Psoas muscle (tissue), 8 donors: ENCODE data around the gene NAP1L1. TPM values are rescaled to one million over a fixed set of nuclear protein-coding genes. Genes with fewer than 3 reads are reported as not detected.

Experiments used
- ATAC-seq, 4 donors: fragments of 200-7000 bp; cut with Tn5 transposase; one replicate each; pipeline ENCODE4 v1.9.1; 2020; ENCODE audit warnings: moderate library complexity in 3 of 4, mild to moderate bottlenecking in 2 of 4
- DNase-seq, 2 donors: peaks; one replicate each; pipeline ENCODE4 v3.0.0-alpha.2; 2020
- H3K27ac ChIP-seq: fragments of 200-600 bp; one replicate; pipeline ENCODE4 v1.8.0; 2022
- H3K27me3 ChIP-seq, 3 donors: fragments of 200-600 bp in 1 of 3; one replicate each; pipeline versions ENCODE4 v1.6.1 to v1.8.0; 2013 to 2022; ENCODE audit warnings: low read length in 2 of 3, mild to moderate bottlenecking in 2 of 3, moderate library complexity in 1 of 3; ENCODE audit not compliant: insufficient read depth in 3 of 3
- H3K36me3 ChIP-seq, 2 donors: fragments of 200-600 bp in 1 of 2; one replicate each; pipeline versions ENCODE4 v1.6.1 to v1.8.0; 2013 to 2022; ENCODE audit warnings: low read depth in 1 of 2, mild to moderate bottlenecking in 1 of 2, moderate library complexity in 1 of 2; ENCODE audit not compliant: insufficient read depth in 1 of 2
- H3K4me1 ChIP-seq: fragments of 200-600 bp; one replicate; pipeline ENCODE4 v1.8.0; 2022
- H3K4me3 ChIP-seq: fragments of 200-600 bp; one replicate; pipeline ENCODE4 v1.8.0; 2022; ENCODE audit warnings: mild to moderate bottlenecking
- H3K9me3 ChIP-seq: fragments of 200-600 bp; one replicate; pipeline ENCODE4 v1.8.0; 2022
- CTCF ChIP-seq: fragments of 200-600 bp; IDR thresholded peaks from one replicate; pipeline ENCODE4 v1.8.0; 2022; ENCODE audit warnings: antibody characterized with exemption
- WGBS, 3 donors: extraction: QIAGEN DNeasy Blood & Tissue Kit; methylation state at CpG; one replicate each; pipeline versions ENCODE4 v1.1.6 to v1.1.7; 2013; 5-methylcytosine and 5-hydroxymethylcytosine counted together
- intact Hi-C, 2 donors: fragments of 100-400 bp; cut with DNase I; formaldehyde crosslinking; loops; one replicate each; pipeline versions ENCODE4 v1.11.0 to v1.14.2; 2022
- long read RNA-seq, 2 donors: library from polyadenylated mRNA; unstranded; transcript quantifications; one replicate each; pipeline ENCODE4 v2.0.0, GENCODE V29; 2021
- polyA plus RNA-seq, 3 donors: library from polyadenylated mRNA; stranded (reverse); fragments of 200-250 nt; gene quantifications; one replicate each; pipeline ENCODE4 v1.2.3, GENCODE V29; 2013
- total RNA-seq, 4 donors: library from RNA; stranded (reverse); fragmentation: NEBNext Ultra II Directional in 2 of 4; extraction: Animal tissue kit (Norgen Biotek cat#: 25700) in 2 of 4; gene quantifications; one replicate each; pipeline versions ENCODE4 v1.2.1 to v1.2.4, GENCODE V29; 2021 to 2023
- donor health status: healthy with polysubstance abuse.
- donor health status: DM: no; HTN: no; CAD: no; lungs with moderate emphysema.
- donor health status: Bipolar disorder and iron deficiency.
- donor health status: healthy.
- donor health status: DM: yes; HTN: yes; CAD: no.
- donor health status: DM: no; HTN: no; CAD: no.
- donor health status: DM: no; HTN: no; CAD: no.
- donor health status: DM: yes; HTN: yes; CAD: no.

The NAP1L1 gene
- total RNA-seq: 100 to 1,000 TPM; 245 to 341 (median 291) TPM
- polyA plus RNA-seq: 100 to 1,000 TPM; 201 to 324 (median 231) TPM
- long read RNA-seq, donor 1, full-length matches to known transcripts: 23 of 67 reads
- long read RNA-seq, donor 1, partial matches to known transcripts: 18 of 67 reads
- long read RNA-seq, donor 1, other reads (novel, unspliced or antisense): 26 of 67 reads
- long read RNA-seq, donor 2, full-length matches to known transcripts: 48 of 130 reads
- long read RNA-seq, donor 2, partial matches to known transcripts: 43 of 130 reads
- long read RNA-seq, donor 2, other reads (novel, unspliced or antisense): 39 of 130 reads

GRCh38 chr12:76083904-76084862 lies at the start of gene NAP1L1:
TSS of gene NAP1L1 (minus strand) at chr12:76084685. CDS start at chr12:76074219, 10,466 bp downstream.
- 0 to 1% (median 1%) methylated on average over 79 to 100 of the region's 100 CpGs for WGBS, 3 donors
- Histone ChIP-seq H3K36me3 (no peaks in the 10 kb centered on the region), H3K27ac (peak within 1 kb of the TSS; percentile 93), H3K9me3 (peaks cover under 1% of the 10 kb centered on the region), H3K4me1 (peaks cover 13% of the 10 kb centered on the region), H3K4me3 (peak within 1 kb of the TSS; percentile 83), H3K27me3 (no peaks in the 10 kb centered on the region)
- TF ChIP-seq CTCF: no peak
- DNase-seq (peak; percentile 97 to 98), ATAC-seq (peak; percentile 95 to 97 (median 95))
- intact Hi-C loops: loop anchor here (2.0 to 10.0 kb wide), 5 partner anchors 37 to 481 kb away; partner anchors contain the start of gene BBS10 (in 2 of the 2)

GRCh38 chr12:76127588-76127987 lies 43.1 kb upstream of the NAP1L1 start:
- 94 to 97% (median 95%) methylated on average over 5 of the region's 5 CpGs for WGBS, 3 donors
- DNase-seq: no peak
- H3K4me1 ChIP-seq: no peaks in the 10 kb centered on the region
- no peak for ATAC-seq
- no peaks in the 10 kb centered on the region for H3K36me3 ChIP-seq
- intact Hi-C loops: no loop called here
- no peak overlapping the region for H3K4me3 ChIP-seq
- TF ChIP-seq CTCF: no peak
- no peak overlapping the region for H3K27ac ChIP-seq
- H3K27me3 ChIP-seq: no peaks in the 10 kb centered on the region
- no peaks in the 10 kb centered on the region for H3K9me3 ChIP-seq

- H3K27me3 ChIP-seq: no peaks in the 10 kb centered on the region
- WGBS, 3 donors: 62 to 66% (median 63%) methylated on average over 5 of the region's 5 CpGs
- no peaks in the 10 kb centered on the region for H3K4me1 ChIP-seq
- ATAC-seq: no peak
- DNase-seq: no peak
- no peak for TF ChIP-seq CTCF
- no peaks in the 10 kb centered on the region for H3K36me3 ChIP-seq
- no peak overlapping the region for H3K4me3 ChIP-seq
- H3K9me3 ChIP-seq: no peaks in the 10 kb centered on the region
- intact Hi-C loops: no loop called here
- H3K27ac ChIP-seq: no peak overlapping the region
These were observed 40.0 kb upstream of the NAP1L1 start for GRCh38 chr12:76124456-76124855.

GRCh38 chr12:76123259-76124212 lies 39.1 kb upstream of the NAP1L1 start:
- no peak overlapping the region for H3K27ac ChIP-seq
- WGBS, 3 donors: 19 to 25% (median 22%) methylated on average over 4 of the region's 4 CpGs
- no peaks in the 10 kb centered on the region for H3K4me1 ChIP-seq

More at GRCh38 chr12:76123259-76124212, 39.1 kb upstream of the NAP1L1 start:
- no peak for TF ChIP-seq CTCF
- Histone ChIP-seq H3K27me3 (no peaks in the 10 kb centered on the region), H3K36me3 (no peaks in the 10 kb centered on the region), H3K4me3 (no peak overlapping the region), H3K9me3 (no peaks in the 10 kb centered on the region)
- DNase-seq (no peak), ATAC-seq (peak in 3 of 4 donors; percentile 35 to 50 (median 46))
- intact Hi-C loops: no loop called here
